ENCODE results near the gene DLGAP4.

The DLGAP4 gene

GRCh38 chr20:36360429-36360828 lies 54.3 kb downstream of the DLGAP4 start:
- no peak overlapping the region for H3K4me3 ChIP-seq (ENCODE audit: low read depth, low read length)
- no peak for DNase-seq (ENCODE audit: low read depth)
- no peak for TF ChIP-seq CTCF (IDR thresholded peaks at IDR 0.05; ENCODE audit: insufficient read depth, low read depth, low read length, missing control alignments)

- no peak overlapping the region for H3K4me3 ChIP-seq (ENCODE audit: low read depth, low read length)
- no peak for DNase-seq (ENCODE audit: low read depth)
- no peak for TF ChIP-seq CTCF (IDR thresholded peaks at IDR 0.05; ENCODE audit: insufficient read depth, low read depth, low read length, missing control alignments)
Observed at GRCh38 chr20:36361406-36361805, 55.3 kb downstream of the DLGAP4 start.

GRCh38 chr20:36362261-36362660 lies 56.1 kb downstream of the DLGAP4 start:
- no peak for TF ChIP-seq CTCF (IDR thresholded peaks at IDR 0.05; ENCODE audit: insufficient read depth, low read depth, low read length, missing control alignments)
- no peak for DNase-seq (ENCODE audit: low read depth)
- no peak overlapping the region for H3K4me3 ChIP-seq (ENCODE audit: low read depth, low read length)

- no peak overlapping the region for H3K4me3 ChIP-seq (ENCODE audit: low read depth, low read length)
- TF ChIP-seq CTCF (IDR thresholded peaks at IDR 0.05; ENCODE audit: insufficient read depth, low read depth, low read length, missing control alignments), result no peak
- no peak for DNase-seq (ENCODE audit: low read depth)
Observed at GRCh38 chr20:36362978-36363713, 57.0 kb downstream of the DLGAP4 start.

- no peak for TF ChIP-seq CTCF (IDR thresholded peaks at IDR 0.05; ENCODE audit: insufficient read depth, low read depth, low read length, missing control alignments)
- H3K4me3 ChIP-seq (ENCODE audit: low read depth, low read length), result no peak overlapping the region
- DNase-seq (ENCODE audit: low read depth), result no peak
Observed at GRCh38 chr20:36364506-36364905, 58.4 kb downstream of the DLGAP4 start.

GRCh38 chr20:36366623-36367369 lies 60.7 kb downstream of the DLGAP4 start:
- no peak for DNase-seq (ENCODE audit: low read depth)
- no peak for TF ChIP-seq CTCF (IDR thresholded peaks at IDR 0.05; ENCODE audit: insufficient read depth, low read depth, low read length, missing control alignments)
- H3K4me3 ChIP-seq (ENCODE audit: low read depth, low read length), result no peak overlapping the region

Data from GM12865 (cell line).